GM18519 (cell line): ENCODE results near the gene KIAA1671.
"Not testable (repeated sequence)": the region's sequence is repeated elsewhere in the genome, so short reads cannot be mapped to it uniquely, and the experiment has no call there.

ENCODE experiments used
- ATAC-seq: cut with Tn5 transposase; IDR thresholded peaks from one replicate; pipeline ENCODE4 v1.9.1; 2021; ENCODE audit warnings: mild to moderate bottlenecking, moderate library complexity; ENCODE audit not compliant: unreplicated experiment, low FRiP score

KIAA1671 gene

GRCh38 chr22:25178869-25179631, 226.5 kb downstream of the KIAA1671 start:
- not testable (repeated sequence) for ATAC-seq

- no peak for ATAC-seq
Observed at GRCh38 chr22:25182131-25183110, 229.9 kb downstream of the KIAA1671 start.

GRCh38 chr22:25183949-25184619, 231.6 kb downstream of the KIAA1671 start:
- ATAC-seq = no peak

GRCh38 chr22:25186140-25186539, 233.6 kb downstream of the KIAA1671 start:
- ATAC-seq = no peak

- ATAC-seq = no peak
Observed at GRCh38 chr22:25187469-25187868, 235.0 kb downstream of the KIAA1671 start.

- ATAC-seq = no peak
Observed at GRCh38 chr22:25192406-25192805, 239.9 kb downstream of the KIAA1671 start.

- ATAC-seq = no peak
Observed at GRCh38 chr22:25193130-25193529, 240.6 kb downstream of the KIAA1671 start.

GRCh38 chr22:25193548-25193947, 241.0 kb downstream of the KIAA1671 start:
- no peak for ATAC-seq

GRCh38 chr22:25196326-25196725, 243.8 kb downstream of the KIAA1671 start:
- ATAC-seq = no peak

GRCh38 chr22:25197340-25197739, 244.8 kb downstream of the KIAA1671 start:
- no peak for ATAC-seq

GRCh38 chr22:25199731-25200520, 247.4 kb downstream of the KIAA1671 start, which contains the start of gene CRYBB3:
Gene CRYBB3 (plus strand): TSS chr22:25199858. CDS start chr22:25201397, 1,539 bp downstream.
- ATAC-seq = no peak

- ATAC-seq = no peak
Observed at GRCh38 chr22:25200967-25201366, 248.5 kb downstream of the KIAA1671 start.

- no peak for ATAC-seq
Observed at GRCh38 chr22:25201557-25202273, 249.2 kb downstream of the KIAA1671 start.

- ATAC-seq = no peak
Observed at GRCh38 chr22:25202290-25202921, 249.9 kb downstream of the KIAA1671 start.

- ATAC-seq = no peak
Observed at GRCh38 chr22:25203082-25203481, 250.6 kb downstream of the KIAA1671 start.

GRCh38 chr22:25204547-25204946, 252.0 kb downstream of the KIAA1671 start:
- ATAC-seq = not testable (repeated sequence)

- no peak for ATAC-seq
Observed at GRCh38 chr22:25205847-25206246, 253.3 kb downstream of the KIAA1671 start.

GRCh38 chr22:25206998-25207397, 254.5 kb downstream of the KIAA1671 start:
- no peak for ATAC-seq
